HUES64 (cell line): ENCODE results near the gene RLBP1.
A peak's percentile ranks its signal among the peaks of the same experiment; 100 is the strongest.

Experiments used
- H3K27ac ChIP-seq: 2 replicates; pipeline ENCODE4 v1.7.0; 2013; ENCODE audit warnings: low read depth, low read length, inconsistent platforms
- H3K27me3 ChIP-seq: 2 replicates; pipeline ENCODE4 v1.6.1; 2013; ENCODE audit warnings: mild to moderate bottlenecking, low read length; ENCODE audit not compliant: insufficient read depth
- H3K36me3 ChIP-seq: 2 replicates; pipeline ENCODE4 v1.6.1; 2013; ENCODE audit warnings: mild to moderate bottlenecking, low read length; ENCODE audit not compliant: insufficient read depth
- H3K4me1 ChIP-seq: 2 replicates; pipeline ENCODE4 v1.6.1; 2013; ENCODE audit warnings: mild to moderate bottlenecking, low read length, moderate library complexity; ENCODE audit not compliant: insufficient read depth
- H3K4me3 ChIP-seq: 2 replicates; pipeline ENCODE4 v1.5.1; 2013; ENCODE audit warnings: mild to moderate bottlenecking, low read length, moderate library complexity
- H3K9ac ChIP-seq: 2 replicates; pipeline ENCODE4 v1.6.1; 2013; ENCODE audit warnings: mild to moderate bottlenecking, low read depth, low read length
- H3K9me3 ChIP-seq: 2 replicates; pipeline ENCODE4 v1.6.1; 2013; ENCODE audit warnings: low read depth, low read length; ENCODE audit not compliant: insufficient read depth
- WGBS: fragments of 150-250, 120-280 bp; methylation state at CpG from one replicate; pipeline ENCODE4 v1.1.7; 2013; ENCODE audit warnings: missing lambda C conversion rate; 5-methylcytosine and 5-hydroxymethylcytosine counted together

Gene RLBP1

GRCh38 chr15:89177633-89178306 is 43.6 kb downstream of the RLBP1 start:
- H3K27me3 ChIP-seq = no peaks in the 10 kb centered on the region
- no peak overlapping the region for H3K4me3 ChIP-seq
- H3K27ac ChIP-seq = no peak overlapping the region
- 21% methylated on average over 6 of the region's 6 CpGs for WGBS
- H3K9ac ChIP-seq = peak overlapping the region; percentile 9; the same call in 1 of the 2 replicates
- no peaks in the 10 kb centered on the region for H3K36me3 ChIP-seq
- peaks cover 3% of the 10 kb centered on the region; the same call in 1 of the 2 replicates for H3K4me1 ChIP-seq
- no peaks in the 10 kb centered on the region for H3K9me3 ChIP-seq

GRCh38 chr15:89177116-89177515 is 44.3 kb downstream of the RLBP1 start:
- WGBS = 97% methylated on average over 12 of the region's 12 CpGs
- Histone ChIP-seq H3K27ac (no peak overlapping the region), H3K9ac (no peak overlapping the region), H3K4me1 (peaks cover 3% of the 10 kb centered on the region; the same call in 1 of the 2 replicates), H3K36me3 (no peaks in the 10 kb centered on the region), H3K9me3 (no peaks in the 10 kb centered on the region), H3K4me3 (no peak overlapping the region), H3K27me3 (no peaks in the 10 kb centered on the region)

DNA sequence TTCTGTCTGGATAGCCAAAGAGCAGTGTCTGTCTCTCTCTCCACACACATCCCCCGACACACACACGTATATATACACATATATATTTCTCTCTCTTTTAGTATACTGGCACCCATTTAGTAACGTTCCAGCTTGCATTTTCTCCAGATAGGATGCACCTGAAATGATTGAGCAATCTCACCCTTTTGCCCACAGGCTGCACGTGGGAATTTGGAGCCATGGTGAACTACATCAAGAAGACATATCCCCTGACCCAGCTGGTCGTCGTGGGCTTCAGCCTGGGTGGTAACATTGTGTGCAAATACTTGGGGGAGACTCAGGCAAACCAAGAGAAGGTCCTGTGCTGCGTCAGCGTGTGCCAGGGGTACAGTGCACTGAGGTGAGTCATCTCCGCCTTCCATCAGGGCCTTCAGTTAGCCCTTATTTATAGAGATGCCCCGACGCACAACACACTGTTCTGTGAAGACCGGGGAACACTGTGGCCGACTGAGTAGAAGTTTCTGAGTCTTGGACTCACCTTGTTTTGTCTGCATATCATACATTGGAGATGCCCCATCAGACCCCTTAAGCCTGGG is 45.7 kb downstream of the RLBP1 start:
- Histone ChIP-seq H3K9me3 (no peaks in the 10 kb centered on the region), H3K36me3 (no peaks in the 10 kb centered on the region), H3K4me1 (peaks cover 3% of the 10 kb centered on the region; the same call in 1 of the 2 replicates), H3K9ac (no peak overlapping the region), H3K27ac (no peak overlapping the region), H3K4me3 (no peak overlapping the region), H3K27me3 (no peaks in the 10 kb centered on the region)
- WGBS = 92% methylated on average over 13 of the region's 13 CpGs

- H3K9ac ChIP-seq = no peak overlapping the region
- no peaks in the 10 kb centered on the region for H3K36me3 ChIP-seq
- H3K27me3 ChIP-seq = no peaks in the 10 kb centered on the region
- 90% methylated on average over 4 of the region's 5 CpGs for WGBS
- no peaks in the 10 kb centered on the region for H3K9me3 ChIP-seq
- H3K27ac ChIP-seq = no peak overlapping the region
- no peak overlapping the region for H3K4me3 ChIP-seq
- peaks cover 3% of the 10 kb centered on the region; the same call in 1 of the 2 replicates for H3K4me1 ChIP-seq
Measured at GRCh38 chr15:89174476-89174875, 46.9 kb downstream of the RLBP1 start.

DNA sequence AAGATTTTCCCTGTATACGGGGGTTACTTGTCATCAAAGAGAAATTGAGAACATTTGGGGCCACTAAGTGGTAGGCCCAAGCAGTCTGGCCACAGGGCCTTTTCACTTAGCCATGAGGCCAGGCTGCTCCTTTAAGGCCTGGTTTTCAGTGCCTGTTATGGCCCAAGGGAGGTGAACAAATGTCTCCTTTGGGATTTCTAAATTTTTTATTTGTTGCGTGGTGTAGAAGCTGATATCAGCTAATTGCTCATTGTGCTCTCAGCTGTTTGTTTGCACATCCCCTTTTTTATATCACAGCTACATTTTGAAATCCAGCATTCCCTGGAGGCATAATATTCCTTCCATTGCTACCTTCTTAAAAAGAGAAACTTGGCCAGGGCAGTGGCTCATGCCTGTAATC is 48.5 kb downstream of the RLBP1 start:
- H3K27ac ChIP-seq = no peak overlapping the region
- 94% methylated on average over 2 of the region's 2 CpGs for WGBS
- no peaks in the 10 kb centered on the region for H3K27me3 ChIP-seq
- H3K9me3 ChIP-seq = no peaks in the 10 kb centered on the region
- no peak overlapping the region for H3K4me3 ChIP-seq
- H3K4me1 ChIP-seq = peaks cover 5% of the 10 kb centered on the region; the same call in 1 of the 2 replicates
- no peaks in the 10 kb centered on the region for H3K36me3 ChIP-seq
- no peak overlapping the region for H3K9ac ChIP-seq

DNA sequence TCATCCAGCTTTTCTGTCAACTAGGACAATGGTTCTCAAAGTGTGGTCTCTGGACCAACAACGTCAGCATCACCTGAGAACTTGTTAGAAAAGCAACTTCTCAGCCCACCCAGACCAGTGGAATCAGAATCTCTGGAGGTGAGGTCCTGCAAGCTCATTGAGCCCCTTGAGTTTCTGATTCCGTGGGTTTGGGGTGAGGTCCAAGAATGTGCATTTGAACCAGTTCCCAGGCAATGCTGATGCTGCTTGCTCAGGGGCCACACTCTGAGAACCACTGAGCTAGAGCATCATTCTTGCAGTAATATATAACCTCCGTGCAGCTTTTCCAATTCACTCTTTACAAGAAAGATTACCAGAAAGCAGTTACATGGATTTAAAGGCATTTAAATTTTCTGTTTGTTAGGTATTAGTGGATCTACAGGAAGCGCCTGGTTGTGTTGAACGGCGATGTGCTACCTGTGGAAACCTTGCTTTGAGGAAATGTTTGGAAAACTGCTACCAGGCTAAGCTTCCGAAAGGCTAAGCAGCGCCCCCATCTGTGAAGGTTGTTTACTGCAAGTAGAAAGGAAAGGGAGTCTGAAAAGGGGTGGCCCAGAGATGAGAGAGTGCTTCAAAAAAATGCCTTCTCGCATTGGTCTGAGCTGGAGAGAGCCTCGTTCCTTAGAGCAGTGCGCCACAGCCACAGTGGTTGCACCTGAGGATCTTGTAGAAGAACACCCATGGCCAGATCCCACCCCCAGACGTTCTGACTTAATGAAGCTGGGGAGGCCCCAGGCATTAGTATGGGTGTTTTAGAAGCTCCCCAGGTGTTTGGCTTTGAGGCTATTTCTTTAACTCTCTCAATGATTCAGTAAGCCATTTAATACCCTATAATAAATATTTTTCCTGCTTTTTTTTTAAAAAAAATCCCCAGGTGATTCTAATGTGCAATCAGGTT is 50.0 kb downstream of the RLBP1 start:
- Histone ChIP-seq H3K4me3 (no peak overlapping the region), H3K9me3 (no peaks in the 10 kb centered on the region), H3K4me1 (peaks cover 17% of the 10 kb centered on the region; the same call in 1 of the 2 replicates), H3K36me3 (no peaks in the 10 kb centered on the region), H3K9ac (no peak overlapping the region), H3K27me3 (no peaks in the 10 kb centered on the region), H3K27ac (no peak overlapping the region)
- 57% methylated on average over 12 of the region's 12 CpGs for WGBS

DNA sequence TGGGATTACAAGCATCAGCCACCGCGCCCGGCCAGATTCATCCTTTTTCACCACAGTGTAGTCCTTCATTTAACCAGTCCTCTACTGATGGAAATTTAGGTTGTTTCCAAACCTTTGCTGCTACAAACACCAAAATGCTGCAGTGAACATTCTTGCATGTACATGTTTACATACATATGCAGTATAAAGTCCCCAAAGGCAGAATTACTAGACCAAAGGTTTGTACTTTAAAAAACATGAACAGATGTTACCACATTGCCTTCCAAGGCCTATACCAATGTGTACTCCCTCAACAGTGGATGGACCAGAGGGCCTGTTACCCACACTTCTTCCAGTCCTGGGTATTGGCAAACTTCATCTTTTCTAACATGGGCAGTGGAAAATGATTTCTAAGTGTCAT is 51.0 kb downstream of the RLBP1 start:
- H3K9ac ChIP-seq = no peak overlapping the region
- no peak overlapping the region for H3K4me3 ChIP-seq
- no peaks in the 10 kb centered on the region for H3K36me3 ChIP-seq
- no peaks in the 10 kb centered on the region for H3K9me3 ChIP-seq
- 98% methylated on average over 3 of the region's 3 CpGs for WGBS
- no peak overlapping the region for H3K27ac ChIP-seq
- H3K27me3 ChIP-seq = no peaks in the 10 kb centered on the region
- H3K4me1 ChIP-seq = peaks cover 27% of the 10 kb centered on the region

GRCh38 chr15:89168316-89168833 is 53.0 kb downstream of the RLBP1 start:
- no peak overlapping the region for H3K4me3 ChIP-seq
- H3K27ac ChIP-seq = no peak overlapping the region

DNA sequence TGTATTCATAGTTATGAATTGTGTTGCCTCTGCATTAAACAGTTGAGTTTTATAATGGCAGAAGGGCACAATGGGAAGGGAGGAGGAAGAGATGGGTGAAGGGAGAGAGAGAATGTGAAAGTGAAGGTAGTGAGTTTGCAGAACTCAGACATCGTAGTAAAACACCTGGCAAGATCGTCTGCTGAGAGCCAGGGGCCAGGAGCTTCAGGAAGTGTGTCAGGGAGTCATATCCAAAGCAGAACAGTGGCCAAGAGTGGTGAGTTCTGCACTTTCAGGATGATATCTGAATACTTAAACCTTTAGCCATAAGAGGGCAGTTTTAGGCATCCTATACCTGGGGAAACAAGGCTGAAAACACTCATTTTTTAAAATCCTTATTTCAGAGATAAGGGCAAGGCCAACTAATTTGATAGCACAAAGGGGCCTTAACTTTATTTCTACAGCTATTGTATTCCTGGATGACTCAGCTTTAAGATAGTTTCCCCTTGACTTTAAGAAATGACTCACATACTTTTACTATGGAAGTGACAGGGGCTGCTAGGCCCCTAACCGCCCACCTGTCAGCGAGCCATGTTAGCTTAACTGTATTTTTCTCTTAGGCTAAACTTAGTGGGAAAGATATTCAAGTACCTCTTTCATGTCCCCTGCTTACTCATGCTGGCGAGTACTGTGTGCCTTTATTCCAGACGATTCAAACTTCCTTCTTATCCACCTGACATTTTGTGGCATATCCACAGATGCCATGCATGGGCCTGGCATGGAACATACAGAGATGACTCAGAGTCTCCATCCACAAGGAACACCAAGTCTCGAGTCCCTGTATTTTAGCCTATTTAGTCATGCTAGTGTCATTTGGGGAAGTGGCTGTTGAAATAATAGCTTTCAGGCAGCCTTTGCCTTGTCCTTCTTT is 53.9 kb downstream of the RLBP1 start:
- Histone ChIP-seq H3K9ac (no peak overlapping the region), H3K4me1 (peaks cover 27% of the 10 kb centered on the region), H3K27me3 (no peaks in the 10 kb centered on the region), H3K27ac (no peak overlapping the region), H3K9me3 (no peaks in the 10 kb centered on the region), H3K36me3 (no peaks in the 10 kb centered on the region), H3K4me3 (no peak overlapping the region)
- 70% methylated on average over 7 of the region's 7 CpGs for WGBS

More at GRCh38 chr15:89168316-89168833, 53.0 kb downstream of the RLBP1 start:
- Histone ChIP-seq H3K9me3 (no peaks in the 10 kb centered on the region), H3K4me1 (peaks cover 27% of the 10 kb centered on the region), H3K27me3 (no peaks in the 10 kb centered on the region), H3K9ac (no peak overlapping the region), H3K36me3 (no peaks in the 10 kb centered on the region)

DNA sequence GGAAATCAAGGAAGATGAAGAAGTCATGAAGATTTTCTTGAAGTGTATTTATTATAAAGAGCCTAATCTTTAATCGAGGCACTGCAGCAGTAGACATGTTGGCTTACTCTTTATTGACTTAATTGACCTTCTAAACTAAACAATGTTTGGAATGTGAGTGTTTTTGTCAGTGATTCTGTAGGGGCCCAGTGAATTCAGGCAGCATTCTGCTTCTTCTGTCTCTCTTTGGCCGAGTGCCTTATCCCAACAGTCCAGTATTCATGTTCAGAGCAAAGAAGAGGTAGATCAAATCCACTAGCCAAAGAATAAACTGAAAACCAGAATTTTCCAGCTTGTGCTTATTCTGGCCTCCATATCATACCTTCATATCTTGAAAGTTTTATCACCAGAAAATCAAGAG is 55.7 kb downstream of the RLBP1 start:
- H3K27ac ChIP-seq = no peak overlapping the region
- H3K9ac ChIP-seq = no peak overlapping the region
- no peaks in the 10 kb centered on the region for H3K9me3 ChIP-seq
- H3K4me3 ChIP-seq = no peak overlapping the region
- no peaks in the 10 kb centered on the region for H3K36me3 ChIP-seq
- 82% methylated on average over 2 of the region's 2 CpGs for WGBS
- no peaks in the 10 kb centered on the region for H3K27me3 ChIP-seq
- peaks cover 27% of the 10 kb centered on the region for H3K4me1 ChIP-seq
